Transverse colon (tissue), 3 donors: ENCODE measurements around the gene TEKT2.

Experiments
- EP300 ChIP-seq: sonication (generic); formaldehyde crosslinking; IDR thresholded peaks from one replicate; pipeline ENCODE4 v1.6.1; 2017; ENCODE audit warnings: antibody characterized with exemption, low read depth
- POLR2A ChIP-seq: fragments of 450-650 bp; IDR thresholded peaks from one replicate; pipeline ENCODE4 v1.6.1; 2016; ENCODE audit warnings: antibody characterized with exemption, mild to moderate bottlenecking, moderate library complexity
- TF ChIP-seq, protein P1 (sequence below), 5 experiments: fragments of 200-600 bp in 3 of 5; fragments of 450-650 bp in 2 of 5; sonication (generic) in 3 of 5; IDR thresholded peaks; 1 replicate in 2 of 5; 2 replicates in 3 of 5; pipeline ENCODE4 v1.5.1; 2016 to 2017; ENCODE audit warnings: antibody characterized with exemption in 5 of 5, inconsistent platforms in 3 of 5, mild to moderate bottlenecking in 2 of 5, moderate library complexity in 1 of 5

DNA sequence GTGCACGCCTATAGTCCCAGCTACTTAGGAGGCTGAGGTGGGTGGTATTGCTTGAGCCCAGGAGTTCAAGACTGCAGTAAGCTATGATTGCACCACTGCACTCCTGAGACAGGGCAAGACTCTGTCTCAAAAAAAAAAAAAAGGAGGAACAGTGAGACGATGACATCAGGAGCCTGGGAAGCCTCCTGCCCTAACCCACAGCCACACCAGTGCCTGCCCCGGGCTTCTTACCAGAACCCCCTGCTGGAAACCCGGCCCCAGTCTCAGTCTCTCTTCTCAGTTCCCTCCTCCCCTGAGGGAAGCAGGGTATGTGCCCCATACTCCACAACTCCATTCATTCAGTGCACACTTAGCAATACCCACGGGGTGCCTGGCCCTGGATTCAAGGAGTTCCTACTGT lies 32.0 kb downstream of the TEKT2 start:
- no peak for TF ChIP-seq POLR2A
- TF ChIP-seq, protein P1, sequence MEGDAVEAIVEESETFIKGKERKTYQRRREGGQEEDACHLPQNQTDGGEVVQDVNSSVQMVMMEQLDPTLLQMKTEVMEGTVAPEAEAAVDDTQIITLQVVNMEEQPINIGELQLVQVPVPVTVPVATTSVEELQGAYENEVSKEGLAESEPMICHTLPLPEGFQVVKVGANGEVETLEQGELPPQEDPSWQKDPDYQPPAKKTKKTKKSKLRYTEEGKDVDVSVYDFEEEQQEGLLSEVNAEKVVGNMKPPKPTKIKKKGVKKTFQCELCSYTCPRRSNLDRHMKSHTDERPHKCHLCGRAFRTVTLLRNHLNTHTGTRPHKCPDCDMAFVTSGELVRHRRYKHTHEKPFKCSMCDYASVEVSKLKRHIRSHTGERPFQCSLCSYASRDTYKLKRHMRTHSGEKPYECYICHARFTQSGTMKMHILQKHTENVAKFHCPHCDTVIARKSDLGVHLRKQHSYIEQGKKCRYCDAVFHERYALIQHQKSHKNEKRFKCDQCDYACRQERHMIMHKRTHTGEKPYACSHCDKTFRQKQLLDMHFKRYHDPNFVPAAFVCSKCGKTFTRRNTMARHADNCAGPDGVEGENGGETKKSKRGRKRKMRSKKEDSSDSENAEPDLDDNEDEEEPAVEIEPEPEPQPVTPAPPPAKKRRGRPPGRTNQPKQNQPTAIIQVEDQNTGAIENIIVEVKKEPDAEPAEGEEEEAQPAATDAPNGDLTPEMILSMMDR (IDR thresholded peaks at IDR 0.05): no peak
- no peak for TF ChIP-seq EP300
